HUES6 (cell line): Measurements from ENCODE around the gene XIRP1.

ENCODE experiments used
- H3K27ac ChIP-seq: 2 replicates; pipeline ENCODE4 v1.7.0; 2013; ENCODE audit warnings: low read depth, mild to moderate bottlenecking, low read length, inconsistent platforms
- H3K27me3 ChIP-seq: 2 replicates; pipeline ENCODE4 v1.6.1; 2013; ENCODE audit warnings: low read length; ENCODE audit not compliant: control insufficient read depth, insufficient read depth
- H3K36me3 ChIP-seq: 2 replicates; pipeline ENCODE4 v1.6.1; 2013; ENCODE audit warnings: low read length; ENCODE audit not compliant: control insufficient read depth, insufficient read depth
- H3K4me1 ChIP-seq: 2 replicates; pipeline ENCODE4 v1.6.1; 2013; ENCODE audit warnings: low read length; ENCODE audit not compliant: control insufficient read depth, insufficient read depth
- H3K4me3 ChIP-seq: 2 replicates; pipeline ENCODE4 v1.5.1; 2013; ENCODE audit warnings: low read depth, low read length
- H3K9ac ChIP-seq: one replicate; pipeline ENCODE4 v1.6.1; 2013; ENCODE audit warnings: mild to moderate bottlenecking, low read length
- H3K9me3 ChIP-seq: 2 replicates; pipeline ENCODE4 v1.6.1; 2013; ENCODE audit warnings: low read depth, low read length; ENCODE audit not compliant: control insufficient read depth, insufficient read depth

The XIRP1 gene

GRCh38 chr3:39193391-39193790 is 996 bp upstream of the XIRP1 start:
- Histone ChIP-seq H3K27me3 (no peaks in the 10 kb centered on the region), H3K4me3 (no peak overlapping the region), H3K27ac (no peak overlapping the region), H3K9ac (no peak overlapping the region), H3K4me1 (peaks cover 12% of the 10 kb centered on the region; the same call in 1 of the 2 replicates), H3K36me3 (no peaks in the 10 kb centered on the region), H3K9me3 (no peaks in the 10 kb centered on the region)

- Histone ChIP-seq H3K4me3 (no peak overlapping the region), H3K4me1 (peaks cover 9% of the 10 kb centered on the region; the same call in 1 of the 2 replicates), H3K27ac (no peak overlapping the region), H3K9ac (no peak overlapping the region), H3K36me3 (no peaks in the 10 kb centered on the region), H3K9me3 (no peaks in the 10 kb centered on the region), H3K27me3 (no peaks in the 10 kb centered on the region)
These were observed 622 bp downstream of the XIRP1 start for GRCh38 chr3:39191773-39192172.

DNA sequence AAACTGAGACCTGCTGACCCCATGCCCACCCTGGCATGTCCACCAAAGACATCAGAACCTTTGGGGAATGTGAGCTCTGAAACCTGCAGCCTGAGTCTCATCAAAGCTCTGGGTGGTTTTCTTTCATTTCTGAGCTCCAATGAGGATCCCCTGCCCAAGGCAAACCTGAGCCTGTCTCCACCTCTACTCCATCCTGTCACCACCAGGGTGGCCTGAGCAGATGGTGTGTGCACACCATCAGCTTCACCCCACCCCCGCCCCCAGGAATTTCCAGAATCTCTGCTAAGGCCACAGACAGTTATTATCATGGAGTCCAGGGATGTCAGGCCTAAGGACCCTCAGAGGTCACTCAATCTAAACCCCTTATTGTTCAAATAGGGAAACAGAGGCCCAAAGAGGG is 1.3 kb downstream of the XIRP1 start:
- Histone ChIP-seq H3K4me1 (peaks cover 6% of the 10 kb centered on the region; the same call in 1 of the 2 replicates), H3K4me3 (no peak overlapping the region), H3K9me3 (no peaks in the 10 kb centered on the region), H3K9ac (no peak overlapping the region), H3K27ac (no peak overlapping the region), H3K36me3 (no peaks in the 10 kb centered on the region), H3K27me3 (no peaks in the 10 kb centered on the region)

DNA sequence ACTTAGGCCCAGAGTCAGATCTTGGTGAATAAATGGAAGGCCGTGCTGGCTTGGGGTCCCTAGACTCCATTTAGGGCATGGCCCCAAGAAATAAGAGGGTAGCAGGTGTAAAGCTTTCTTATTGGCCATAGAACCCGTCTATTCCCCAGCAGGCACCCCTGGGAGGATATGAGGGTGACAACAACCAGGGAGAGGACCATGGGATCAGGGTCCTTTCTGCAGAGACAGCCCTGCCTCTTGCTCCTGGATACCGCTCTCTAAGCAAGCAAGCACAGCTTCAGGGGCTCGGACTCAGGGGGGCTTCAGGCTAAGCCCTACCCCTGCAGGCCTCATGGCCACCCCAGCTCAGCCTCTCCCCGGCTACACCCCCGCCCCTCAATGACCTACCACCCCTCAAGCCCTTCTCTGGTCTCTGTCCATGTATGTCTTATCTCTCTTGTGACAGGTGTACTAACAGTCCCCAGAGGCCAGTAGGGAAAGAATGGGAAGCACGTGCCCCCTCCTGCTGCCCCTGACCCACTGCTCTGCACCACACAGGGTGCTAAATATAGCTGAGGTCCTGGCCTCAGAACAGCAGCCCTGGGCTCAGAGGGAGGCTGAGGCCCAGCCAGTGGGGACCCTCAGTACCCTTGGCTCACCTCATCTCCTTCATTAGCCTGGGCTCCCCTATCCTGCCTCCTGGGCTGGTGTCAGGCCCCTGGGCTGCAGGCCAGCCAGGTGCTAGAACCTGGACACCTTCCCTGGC is 1.9 kb downstream of the XIRP1 start:
- Histone ChIP-seq H3K9me3 (no peaks in the 10 kb centered on the region), H3K4me3 (no peak overlapping the region), H3K36me3 (no peaks in the 10 kb centered on the region), H3K9ac (no peak overlapping the region), H3K27me3 (no peaks in the 10 kb centered on the region), H3K27ac (no peak overlapping the region), H3K4me1 (peaks cover 6% of the 10 kb centered on the region; the same call in 1 of the 2 replicates)

GRCh38 chr3:39189959-39190269 is 2.5 kb downstream of the XIRP1 start:
- Histone ChIP-seq H3K27me3 (no peaks in the 10 kb centered on the region), H3K27ac (no peak overlapping the region), H3K9me3 (no peaks in the 10 kb centered on the region), H3K9ac (no peak overlapping the region), H3K4me3 (no peak overlapping the region), H3K36me3 (no peaks in the 10 kb centered on the region), H3K4me1 (peaks cover 6% of the 10 kb centered on the region; the same call in 1 of the 2 replicates)

GRCh38 chr3:39189150-39189958 is 3.0 kb downstream of the XIRP1 start:
- H3K36me3 ChIP-seq = no peaks in the 10 kb centered on the region
- H3K9me3 ChIP-seq = no peaks in the 10 kb centered on the region
- H3K9ac ChIP-seq = no peak overlapping the region
- H3K4me1 ChIP-seq = peaks cover 6% of the 10 kb centered on the region; the same call in 1 of the 2 replicates
- no peak overlapping the region for H3K4me3 ChIP-seq
- no peak overlapping the region for H3K27ac ChIP-seq
- no peaks in the 10 kb centered on the region for H3K27me3 ChIP-seq

DNA sequence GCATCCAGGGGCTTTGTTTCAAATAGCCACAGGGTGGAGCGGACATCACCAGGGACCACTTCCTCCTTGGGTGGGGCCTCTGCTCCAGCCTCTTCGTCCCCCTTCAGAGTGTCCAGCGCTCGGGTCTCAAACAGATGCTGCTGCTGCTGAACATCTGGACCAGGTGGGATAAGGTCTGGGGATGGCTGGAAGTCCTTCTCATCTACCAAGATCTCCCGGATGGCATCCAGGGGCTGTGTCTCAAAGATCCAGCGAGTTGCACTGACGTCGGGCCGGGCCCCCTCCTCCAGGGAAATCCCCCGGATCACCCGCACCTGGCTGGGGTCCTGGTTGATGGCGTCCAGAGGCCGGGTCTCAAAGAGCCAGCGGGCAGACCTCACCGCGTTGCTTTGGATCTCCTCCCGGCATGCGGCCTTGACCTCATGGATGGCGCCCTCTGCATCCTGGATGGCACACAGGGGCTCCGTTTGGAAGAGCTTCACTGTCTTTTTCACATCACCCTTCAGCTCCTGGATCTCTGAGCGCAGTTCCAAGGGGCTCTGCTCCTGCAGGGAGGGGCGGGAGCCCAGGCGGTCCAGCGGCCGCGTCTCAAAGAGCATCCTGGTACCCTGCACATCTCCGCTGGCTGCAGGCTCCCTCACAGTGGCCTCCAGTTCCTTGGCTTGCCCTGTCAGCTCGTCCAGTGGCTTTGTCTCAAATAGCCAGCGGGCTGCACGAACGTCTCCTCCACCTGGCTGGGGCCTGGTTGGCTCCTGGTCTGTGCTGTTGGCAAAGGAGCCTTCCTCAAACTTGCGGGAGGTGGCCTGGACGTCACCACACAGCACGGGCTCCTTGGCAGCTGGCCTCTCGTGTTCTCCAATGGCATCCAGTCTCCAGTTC is 3.9 kb downstream of the XIRP1 start:
- Histone ChIP-seq H3K4me1 (peaks cover 6% of the 10 kb centered on the region; the same call in 1 of the 2 replicates), H3K27me3 (no peaks in the 10 kb centered on the region), H3K36me3 (no peaks in the 10 kb centered on the region), H3K9ac (no peak overlapping the region), H3K4me3 (no peak overlapping the region), H3K9me3 (no peaks in the 10 kb centered on the region), H3K27ac (no peak overlapping the region)

DNA sequence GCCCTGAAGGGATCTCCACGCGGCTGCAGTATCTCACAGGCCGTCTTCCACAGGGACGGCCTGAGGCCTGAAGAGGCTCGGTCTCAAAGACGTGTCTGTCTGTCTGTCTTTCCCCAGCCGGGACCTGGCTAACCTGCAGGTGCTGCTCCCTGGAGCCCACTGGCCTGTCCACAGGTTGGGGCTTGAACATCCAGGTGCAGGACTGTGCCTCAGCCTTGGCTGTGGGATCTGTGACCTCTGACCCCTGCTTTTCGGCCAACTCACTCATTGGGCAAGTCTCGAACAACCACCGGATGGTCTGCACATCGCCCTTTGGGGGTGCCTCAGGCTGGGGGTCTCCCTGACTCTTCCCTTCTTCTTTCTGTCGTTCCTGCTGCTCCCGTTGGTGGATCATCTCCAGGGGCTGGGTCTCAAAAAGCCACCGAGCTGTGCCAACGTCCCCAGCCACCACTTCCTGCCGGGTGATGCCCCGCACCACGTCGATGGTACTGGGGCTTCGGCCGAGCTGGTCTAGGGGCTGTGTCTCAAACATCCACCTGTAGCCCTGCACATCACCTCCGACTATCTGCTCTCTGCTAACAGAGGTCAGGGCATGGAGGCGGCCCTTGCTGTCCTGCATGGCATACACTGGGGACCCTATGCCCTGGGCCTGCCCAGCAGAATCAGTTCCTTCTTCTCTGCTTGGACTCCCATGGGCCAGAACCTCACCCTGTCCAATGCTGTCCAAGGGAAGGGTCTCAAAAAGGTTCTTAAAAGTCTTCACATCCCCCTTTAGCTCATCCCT is 4.8 kb downstream of the XIRP1 start:
- no peak overlapping the region for H3K4me3 ChIP-seq
- no peak overlapping the region for H3K9ac ChIP-seq
- no peaks in the 10 kb centered on the region for H3K9me3 ChIP-seq
- no peaks in the 10 kb centered on the region for H3K27me3 ChIP-seq
- H3K4me1 ChIP-seq = peaks cover 6% of the 10 kb centered on the region; the same call in 1 of the 2 replicates
- H3K27ac ChIP-seq = no peak overlapping the region
- H3K36me3 ChIP-seq = no peaks in the 10 kb centered on the region

DNA sequence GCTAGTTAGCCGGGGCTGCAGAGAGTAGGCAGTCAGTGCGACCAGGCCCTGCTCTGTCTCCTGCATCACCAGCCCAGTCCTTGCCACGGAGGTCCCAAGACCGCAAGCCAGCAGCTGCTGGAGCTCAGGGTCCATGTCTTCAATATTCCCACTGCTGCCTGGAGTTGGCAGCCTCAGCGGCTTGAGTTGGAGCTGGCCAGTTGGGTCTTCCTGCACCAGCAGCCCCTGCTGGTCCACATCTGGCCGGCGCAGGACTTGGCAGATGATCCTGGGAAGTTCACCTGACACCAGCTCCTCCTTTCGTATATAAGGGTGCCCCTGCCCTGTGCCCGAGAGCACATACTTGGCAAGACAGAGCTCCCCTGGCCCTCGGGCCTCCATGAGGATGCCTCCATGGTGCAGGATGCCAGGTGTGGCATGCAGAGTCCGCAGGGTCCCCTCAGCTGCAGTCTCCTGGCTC is 5.7 kb downstream of the XIRP1 start:
- H3K27me3 ChIP-seq = no peaks in the 10 kb centered on the region
- no peak overlapping the region for H3K9ac ChIP-seq
- H3K4me3 ChIP-seq = no peak overlapping the region
- H3K9me3 ChIP-seq = no peaks in the 10 kb centered on the region
- peaks cover 6% of the 10 kb centered on the region; the same call in 1 of the 2 replicates for H3K4me1 ChIP-seq
- no peak overlapping the region for H3K27ac ChIP-seq
- no peaks in the 10 kb centered on the region for H3K36me3 ChIP-seq

DNA sequence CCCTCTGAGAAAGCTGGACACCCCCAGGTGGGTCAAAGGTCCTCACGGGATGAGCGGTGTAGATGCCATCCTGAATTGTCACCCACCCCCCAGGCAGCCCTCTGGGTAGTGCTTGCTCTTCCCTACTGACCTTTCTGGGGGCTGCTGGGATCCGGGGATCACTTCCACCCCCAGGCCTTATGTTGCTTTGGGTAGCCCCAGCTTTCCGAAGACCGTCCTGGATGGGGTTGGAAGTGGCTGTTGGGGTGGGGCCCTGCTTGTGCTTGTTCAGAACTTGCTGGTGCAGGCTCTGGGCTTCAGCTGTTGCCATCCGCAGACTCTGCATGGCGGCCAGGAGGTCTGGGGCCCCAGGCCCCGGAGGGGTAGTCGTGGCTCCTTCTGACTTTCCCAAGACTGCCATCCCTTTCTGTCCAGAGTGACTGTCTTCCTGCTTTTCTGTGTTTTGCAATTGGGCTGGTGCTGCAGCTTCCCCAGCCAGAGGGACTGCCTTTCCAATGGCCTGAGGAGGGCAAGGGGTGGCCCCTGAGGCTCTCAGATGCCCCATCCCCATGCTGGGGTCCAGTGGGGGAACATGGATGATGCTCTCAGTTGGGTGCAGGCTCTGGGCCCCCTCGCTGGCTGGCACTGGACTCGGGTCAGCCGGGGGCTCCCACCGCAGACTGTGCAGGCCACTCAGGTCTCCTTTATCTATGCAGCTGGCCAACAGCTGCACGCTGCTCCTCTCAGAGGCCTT is 6.3 kb downstream of the XIRP1 start:
- Histone ChIP-seq H3K4me3 (no peak overlapping the region), H3K9me3 (no peaks in the 10 kb centered on the region), H3K27me3 (no peaks in the 10 kb centered on the region), H3K9ac (no peak overlapping the region), H3K27ac (no peak overlapping the region), H3K36me3 (no peaks in the 10 kb centered on the region), H3K4me1 (peaks cover 5% of the 10 kb centered on the region)
